Measurements from ENCODE around the gene RASL10A. TPM values are rescaled to one million over a fixed set of nuclear protein-coding genes. Genes with fewer than 3 reads are reported as not detected.
A peak's percentile ranks its signal among the peaks of the same experiment; 100 is the strongest.
"Not testable (repeated sequence)": the region's sequence is repeated elsewhere in the genome, so short reads cannot be mapped to it uniquely, and the experiment has no call there.

The RASL10A gene, protein sequence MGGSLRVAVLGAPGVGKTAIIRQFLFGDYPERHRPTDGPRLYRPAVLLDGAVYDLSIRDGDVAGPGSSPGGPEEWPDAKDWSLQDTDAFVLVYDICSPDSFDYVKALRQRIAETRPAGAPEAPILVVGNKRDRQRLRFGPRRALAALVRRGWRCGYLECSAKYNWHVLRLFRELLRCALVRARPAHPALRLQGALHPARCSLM
- total RNA-seq (2021) (not detected in 2 replicates), Bru-seq, nascent RNA (percentile 18 among the genes with signal in this experiment), BruChase-seq, experiment 1, labeled RNA remaining after a 2-hour chase (percentile 21 among the genes with signal in this experiment), BruChase-seq, experiment 2, labeled RNA remaining after a 6-hour chase (not detected)
- long read RNA-seq = 0 reads

GRCh38 chr22:29315286-29316140 lies at the start of gene RASL10A:
TSS of gene RASL10A (minus strand) at chr22:29315697. CDS start at chr22:29315246, 451 bp downstream.
- ChIA-PET POLR2A (ENCODE audit: unreplicated experiment) (no interaction called here), CTCF (no interaction called here)
- intact Hi-C loops (cut with micrococcal nuclease; ENCODE audit: unreplicated experiment) = no loop called here
- Histone ChIP-seq H3K9me2 (ENCODE audit: insufficient read depth) (no peaks in the 10 kb centered on the region), H4K20me1 (ENCODE audit: insufficient read depth) (no peaks in the 10 kb centered on the region), H3K4me2 (peak within 1 kb of the TSS; percentile 23; the same call in 1 of the 2 replicates), H3K4me1 (replicated peaks; ENCODE audit: insufficient read depth) (peaks cover 9% of the 10 kb centered on the region), H3K27me3 (ENCODE audit: insufficient read depth, low read depth) (no peaks in the 10 kb centered on the region), H3K9me3 (ENCODE audit: insufficient read depth, low read depth) (no peaks in the 10 kb centered on the region), H3F3A (ENCODE audit: insufficient read depth, low read depth) (peaks cover 9% of the 10 kb centered on the region; the same call in 1 of the 2 replicates), H3K4me3 (no peak within 1 kb of the TSS), H3K79me2 (ENCODE audit: low read depth) (no peaks in the 10 kb centered on the region), H2AFZ (no peak within 1 kb of the TSS), H3K36me3 (ENCODE audit: low read depth) (no peaks in the 10 kb centered on the region), H3K27ac (no peak within 1 kb of the TSS)
- DNase-seq = no peak
- BruUV-seq (replicated peaks) = no TSS peak
- TF ChIP-seq, protein P1, sequence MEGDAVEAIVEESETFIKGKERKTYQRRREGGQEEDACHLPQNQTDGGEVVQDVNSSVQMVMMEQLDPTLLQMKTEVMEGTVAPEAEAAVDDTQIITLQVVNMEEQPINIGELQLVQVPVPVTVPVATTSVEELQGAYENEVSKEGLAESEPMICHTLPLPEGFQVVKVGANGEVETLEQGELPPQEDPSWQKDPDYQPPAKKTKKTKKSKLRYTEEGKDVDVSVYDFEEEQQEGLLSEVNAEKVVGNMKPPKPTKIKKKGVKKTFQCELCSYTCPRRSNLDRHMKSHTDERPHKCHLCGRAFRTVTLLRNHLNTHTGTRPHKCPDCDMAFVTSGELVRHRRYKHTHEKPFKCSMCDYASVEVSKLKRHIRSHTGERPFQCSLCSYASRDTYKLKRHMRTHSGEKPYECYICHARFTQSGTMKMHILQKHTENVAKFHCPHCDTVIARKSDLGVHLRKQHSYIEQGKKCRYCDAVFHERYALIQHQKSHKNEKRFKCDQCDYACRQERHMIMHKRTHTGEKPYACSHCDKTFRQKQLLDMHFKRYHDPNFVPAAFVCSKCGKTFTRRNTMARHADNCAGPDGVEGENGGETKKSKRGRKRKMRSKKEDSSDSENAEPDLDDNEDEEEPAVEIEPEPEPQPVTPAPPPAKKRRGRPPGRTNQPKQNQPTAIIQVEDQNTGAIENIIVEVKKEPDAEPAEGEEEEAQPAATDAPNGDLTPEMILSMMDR (conservative IDR thresholded peaks at IDR 0.05) = no peak
- TF ChIP-seq EZH2 (IDR thresholded peaks at IDR 0.05; ENCODE audit: low read depth) = no peak

DNA sequence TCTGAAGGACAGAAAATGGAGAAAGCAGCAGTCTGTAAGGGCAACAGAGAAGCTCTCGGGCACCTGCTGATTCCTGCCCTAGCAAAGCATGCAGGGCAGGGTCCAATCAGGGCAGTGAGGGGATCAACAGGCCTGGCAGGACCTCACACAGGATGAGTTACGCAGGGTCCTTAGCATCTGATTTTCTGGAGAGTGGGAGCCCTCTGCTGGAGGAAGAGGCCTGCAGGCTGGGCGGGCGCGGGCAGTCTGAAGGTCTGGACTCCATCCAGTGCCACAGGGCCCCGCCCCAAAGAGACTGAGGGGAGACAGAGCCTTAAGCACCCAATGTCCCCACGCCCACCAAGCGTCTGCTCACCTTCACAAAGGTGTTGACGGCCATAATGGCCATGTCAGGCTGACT lies 44.0 kb upstream of the RASL10A start:
- peak; percentile 24 to 39 for DNase-seq
- Histone ChIP-seq H3K4me1 (replicated peaks; ENCODE audit: insufficient read depth) (no peaks in the 10 kb centered on the region), H3K27me3 (ENCODE audit: insufficient read depth, low read depth) (no peaks in the 10 kb centered on the region), H3K27ac (no peak overlapping the region), H3K4me2 (no peak overlapping the region), H3K9me3 (ENCODE audit: insufficient read depth, low read depth) (no peaks in the 10 kb centered on the region), H3K36me3 (ENCODE audit: low read depth) (peaks cover 10% of the 10 kb centered on the region; the same call in 1 of the 2 replicates), H3K9me2 (ENCODE audit: insufficient read depth) (no peaks in the 10 kb centered on the region), H4K20me1 (ENCODE audit: insufficient read depth) (no peaks in the 10 kb centered on the region), H3K4me3 (no peak overlapping the region), H3K79me2 (ENCODE audit: low read depth) (no peaks in the 10 kb centered on the region), H3F3A (ENCODE audit: insufficient read depth, low read depth) (no peaks in the 10 kb centered on the region), H2AFZ (no peak overlapping the region)
- intact Hi-C loops (cut with micrococcal nuclease; ENCODE audit: unreplicated experiment) = no loop called here
- POLR2A ChIA-PET (ENCODE audit: unreplicated experiment) = no interaction called here
- no TSS peak for BruUV-seq (replicated peaks)
- CTCF ChIA-PET = no interaction called here
- no peak for TF ChIP-seq EZH2 (IDR thresholded peaks at IDR 0.05; ENCODE audit: low read depth)
- TF ChIP-seq, protein P1 (conservative IDR thresholded peaks at IDR 0.05) = peak; percentile 55

DNA sequence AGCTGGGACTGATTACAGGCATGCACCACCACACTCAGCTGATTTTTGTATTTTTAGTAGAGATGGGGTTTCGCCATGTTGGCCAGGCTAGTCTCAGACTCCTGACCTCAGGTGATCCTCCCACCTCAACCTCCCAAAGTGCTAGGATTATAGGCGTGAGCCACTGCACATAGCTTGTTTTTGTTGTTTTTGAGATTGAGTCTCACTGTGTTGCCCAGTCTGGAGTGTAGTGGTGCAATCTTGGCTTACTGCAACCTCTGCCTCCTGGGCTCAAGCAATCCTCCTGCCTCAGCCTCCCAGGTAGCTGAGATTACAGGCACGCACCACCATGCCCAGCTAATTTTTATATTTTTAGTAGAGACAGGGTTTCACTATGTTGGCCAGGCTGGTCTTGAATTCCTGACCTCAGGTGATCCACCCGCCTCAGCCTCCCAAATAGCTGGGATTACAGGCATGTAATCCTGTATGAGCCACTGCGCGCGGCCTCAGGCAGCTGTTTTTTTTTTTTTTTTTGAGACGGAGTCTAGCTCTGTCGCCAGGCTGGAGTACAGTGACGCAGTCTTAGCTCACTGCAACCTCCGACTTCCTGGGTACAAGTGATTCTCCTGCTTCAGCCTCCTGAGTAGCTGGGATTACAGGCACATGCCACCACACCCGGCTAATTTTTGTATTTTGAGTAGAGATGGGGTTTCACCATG lies 41.8 kb upstream of the RASL10A start:
- POLR2A ChIA-PET (ENCODE audit: unreplicated experiment); H3F3A ChIP-seq (ENCODE audit: insufficient read depth, low read depth); H3K4me1 ChIP-seq (replicated peaks; ENCODE audit: insufficient read depth); H3K27me3 ChIP-seq (ENCODE audit: insufficient read depth, low read depth); BruUV-seq (replicated peaks); H4K20me1 ChIP-seq (ENCODE audit: insufficient read depth); H3K4me3 ChIP-seq; H2AFZ ChIP-seq; intact Hi-C loops (cut with micrococcal nuclease; ENCODE audit: unreplicated experiment); H3K4me2 ChIP-seq; H3K27ac ChIP-seq; H3K9me3 ChIP-seq (ENCODE audit: insufficient read depth, low read depth); H3K9me2 ChIP-seq (ENCODE audit: insufficient read depth); H3K79me2 ChIP-seq (ENCODE audit: low read depth); CTCF ChIA-PET: not testable (repeated sequence)
- peaks cover 10% of the 10 kb centered on the region; the same call in 1 of the 2 replicates for H3K36me3 ChIP-seq (ENCODE audit: low read depth)
- peak in 1 of 2 experiments; percentile 8 for DNase-seq

Measured in PC-9 (cell line).